Adrenal gland (tissue), 5 donors: ENCODE data around the gene NUS1.

Experiments used
- POLR2A ChIP-seq, 2 donors: fragments of 450-650 bp; IDR thresholded peaks; one replicate each; pipeline ENCODE4 v1.6.1; 2017; ENCODE audit warnings: antibody characterized with exemption in 2 of 2, mild to moderate bottlenecking in 2 of 2, moderate library complexity in 1 of 2
- TF ChIP-seq, protein P1 (sequence below), 6 experiments: fragments of 450-650 bp in 4 of 6; fragments of 200-600 bp in 2 of 6; sonication (generic) in 1 of 6; IDR thresholded peaks; 1 replicate in 5 of 6; 2 replicates in 1 of 6; pipeline versions ENCODE4 v1.5.1 to v1.8.0; 2016 to 2021; ENCODE audit warnings: antibody characterized with exemption in 6 of 6, mild to moderate bottlenecking in 2 of 6, moderate library complexity in 1 of 6
- donor health status: DM: no; HTN: no; CAD: no.

DNA sequence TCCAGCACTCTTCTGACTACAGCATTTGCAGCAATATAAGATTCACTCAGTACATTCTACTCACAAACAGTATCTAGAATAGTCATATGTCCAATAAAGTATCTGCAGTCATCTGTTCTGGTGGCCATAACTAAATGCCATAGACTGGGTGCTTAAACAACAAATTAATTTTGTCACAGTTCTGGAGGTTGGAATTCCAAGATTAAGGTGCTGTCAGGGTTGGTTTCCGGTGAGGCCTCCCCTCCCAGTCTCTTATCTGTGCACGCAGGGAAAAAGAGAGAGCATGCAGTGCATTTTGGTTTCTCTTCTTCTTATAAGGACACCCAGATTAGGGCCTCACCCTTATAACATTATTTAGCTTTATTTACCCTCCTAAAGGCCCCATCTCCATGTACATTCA, 21.3 kb upstream of the NUS1 start:
- TF ChIP-seq, protein P1, sequence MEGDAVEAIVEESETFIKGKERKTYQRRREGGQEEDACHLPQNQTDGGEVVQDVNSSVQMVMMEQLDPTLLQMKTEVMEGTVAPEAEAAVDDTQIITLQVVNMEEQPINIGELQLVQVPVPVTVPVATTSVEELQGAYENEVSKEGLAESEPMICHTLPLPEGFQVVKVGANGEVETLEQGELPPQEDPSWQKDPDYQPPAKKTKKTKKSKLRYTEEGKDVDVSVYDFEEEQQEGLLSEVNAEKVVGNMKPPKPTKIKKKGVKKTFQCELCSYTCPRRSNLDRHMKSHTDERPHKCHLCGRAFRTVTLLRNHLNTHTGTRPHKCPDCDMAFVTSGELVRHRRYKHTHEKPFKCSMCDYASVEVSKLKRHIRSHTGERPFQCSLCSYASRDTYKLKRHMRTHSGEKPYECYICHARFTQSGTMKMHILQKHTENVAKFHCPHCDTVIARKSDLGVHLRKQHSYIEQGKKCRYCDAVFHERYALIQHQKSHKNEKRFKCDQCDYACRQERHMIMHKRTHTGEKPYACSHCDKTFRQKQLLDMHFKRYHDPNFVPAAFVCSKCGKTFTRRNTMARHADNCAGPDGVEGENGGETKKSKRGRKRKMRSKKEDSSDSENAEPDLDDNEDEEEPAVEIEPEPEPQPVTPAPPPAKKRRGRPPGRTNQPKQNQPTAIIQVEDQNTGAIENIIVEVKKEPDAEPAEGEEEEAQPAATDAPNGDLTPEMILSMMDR (IDR thresholded peaks at IDR 0.05): no peak
- no peak for TF ChIP-seq POLR2A (IDR thresholded peaks at IDR 0.05)
